GM12873 (cell line): Measurements from ENCODE around the gene PATJ.
A peak's percentile ranks its signal among the peaks of the same experiment; 100 is the strongest.

ENCODE experiments used
- CTCF ChIP-seq: IDR thresholded peaks from 2 replicates; pipeline ENCODE4 v1.5.1; 2012; ENCODE audit warnings: low read depth, mild to moderate bottlenecking, moderate library complexity, low read length, control low read depth; ENCODE audit not compliant: insufficient read depth; ENCODE audit errors: missing control alignments

The PATJ gene

GRCh38 chr1:61935516-61935915, 193.2 kb downstream of the PATJ start:
- TF ChIP-seq CTCF, result no peak

DNA sequence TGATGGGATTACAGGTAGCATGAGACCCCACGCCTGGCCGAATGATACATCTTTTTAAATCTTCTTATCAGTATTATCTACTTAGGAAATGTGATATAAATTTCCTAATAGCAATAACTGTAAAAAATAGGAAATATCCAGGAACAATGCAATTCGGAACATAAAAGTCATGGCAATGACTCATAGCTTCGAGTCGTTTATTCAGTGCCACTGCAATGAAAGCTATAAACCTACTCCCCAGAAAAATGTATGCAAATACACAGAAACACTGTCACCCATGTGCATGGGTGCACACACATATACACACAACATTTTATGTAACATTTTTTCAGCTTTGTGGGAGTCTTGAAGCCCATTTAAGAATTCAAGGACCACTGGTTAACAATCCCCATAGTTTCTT, 194.6 kb downstream of the PATJ start:
- no peak for TF ChIP-seq CTCF

GRCh38 chr1:61941794-61942193, 199.5 kb downstream of the PATJ start:
- TF ChIP-seq CTCF, result no peak

GRCh38 chr1:61942856-61943255, 200.6 kb downstream of the PATJ start:
- no peak for TF ChIP-seq CTCF

DNA sequence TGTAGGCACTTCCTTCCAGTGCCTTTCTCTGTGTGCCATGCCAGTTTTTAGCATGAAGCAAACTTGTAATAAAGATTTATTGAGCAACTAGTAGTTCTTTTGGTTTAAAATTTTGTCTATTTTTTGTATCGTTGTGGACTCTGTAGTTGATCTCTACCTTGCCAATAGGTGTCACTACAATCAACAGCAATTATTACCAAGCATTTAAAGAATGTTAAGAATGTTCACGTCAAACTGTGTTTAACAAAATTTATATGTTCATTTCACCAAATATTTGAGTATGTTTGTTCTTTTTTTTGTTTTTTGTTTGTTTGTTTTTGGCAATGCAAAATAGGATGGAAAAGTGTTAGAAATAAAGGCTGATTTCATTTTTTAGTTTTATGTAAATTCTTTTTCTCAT, 208.1 kb downstream of the PATJ start:
- TF ChIP-seq CTCF, result peak; percentile 19

DNA sequence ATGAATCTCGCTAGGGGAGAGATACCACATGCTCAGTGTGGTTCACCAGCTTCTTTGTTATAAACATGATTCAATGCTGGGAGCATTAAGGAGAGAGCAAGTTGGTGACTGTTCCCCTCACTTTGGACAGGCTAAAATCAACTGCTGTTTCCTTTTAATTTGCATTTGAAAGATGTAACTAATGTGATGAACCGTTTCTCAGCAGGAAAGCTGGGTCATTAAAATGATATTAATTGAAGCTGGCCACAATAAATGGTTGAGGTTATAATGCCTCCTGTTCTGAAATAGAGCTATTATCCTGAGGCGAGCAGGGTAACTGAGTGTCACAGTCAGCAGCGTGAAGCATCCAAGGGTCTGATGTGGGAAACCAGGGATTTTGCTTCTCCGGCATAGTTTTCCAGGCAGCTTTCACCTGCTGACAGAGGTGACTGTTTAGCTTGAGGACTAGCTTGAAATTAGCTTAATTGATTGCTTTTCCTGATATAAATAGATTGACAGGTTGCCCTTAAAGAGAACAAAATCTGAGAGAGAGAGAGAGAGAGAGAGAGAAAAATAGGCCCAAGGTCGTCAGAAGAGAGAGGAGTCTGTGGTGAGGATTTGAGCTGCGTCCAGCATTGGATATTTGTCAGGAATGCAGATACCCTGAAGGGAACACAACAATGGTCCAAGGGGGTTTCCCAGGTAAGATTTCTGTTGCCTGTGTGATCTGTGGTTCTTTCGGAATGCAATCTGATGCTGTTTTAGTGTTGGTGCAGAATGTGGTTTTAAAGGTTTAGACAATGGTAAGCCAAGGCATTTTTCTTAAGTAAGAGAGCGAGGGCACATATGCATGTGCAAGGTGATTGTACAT, 209.7 kb downstream of the PATJ start:
- TF ChIP-seq CTCF, result no peak

DNA sequence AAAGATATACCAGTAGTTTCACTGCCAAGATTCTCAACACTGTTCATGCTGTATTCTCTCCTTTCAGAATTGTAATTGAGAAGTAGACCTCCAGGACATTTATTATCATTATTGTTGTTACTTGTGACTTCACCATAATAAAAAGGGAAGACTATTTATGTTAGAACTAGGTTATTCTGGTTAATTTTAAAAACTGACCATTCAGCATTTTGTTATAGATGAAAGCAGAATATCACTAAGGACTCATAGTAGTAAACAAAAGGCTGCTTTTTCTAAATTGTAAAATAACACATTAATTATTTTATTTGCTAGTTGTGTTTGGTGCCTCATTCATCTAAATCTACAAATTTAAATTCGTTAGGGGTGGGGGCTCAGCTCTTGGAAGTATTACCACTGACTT, 210.4 kb downstream of the PATJ start:
- no peak for TF ChIP-seq CTCF
